Neural progenitor cell (in vitro differentiated cells): ENCODE data around the gene FHDC1.

Source experiments
- EZH2 ChIP-seq: fragments of 200-600 bp; sonication (generic); IDR thresholded peaks from 2 replicates; pipeline ENCODE4 v1.6.1; 2017; ENCODE audit warnings: antibody characterized with exemption, mild to moderate bottlenecking, moderate library complexity
- EZH2phosphoT487 ChIP-seq: fragments of 200-600 bp; sonication (generic); IDR thresholded peaks from 2 replicates; pipeline ENCODE4 v1.6.1; 2017; ENCODE audit warnings: antibody characterized with exemption
- TF ChIP-seq, protein P1 (sequence below): fragments of 200-600 bp; sonication (generic); IDR thresholded peaks from 2 replicates; pipeline ENCODE4 v1.5.1; 2017; ENCODE audit warnings: antibody characterized with exemption, mild to moderate bottlenecking

DNA sequence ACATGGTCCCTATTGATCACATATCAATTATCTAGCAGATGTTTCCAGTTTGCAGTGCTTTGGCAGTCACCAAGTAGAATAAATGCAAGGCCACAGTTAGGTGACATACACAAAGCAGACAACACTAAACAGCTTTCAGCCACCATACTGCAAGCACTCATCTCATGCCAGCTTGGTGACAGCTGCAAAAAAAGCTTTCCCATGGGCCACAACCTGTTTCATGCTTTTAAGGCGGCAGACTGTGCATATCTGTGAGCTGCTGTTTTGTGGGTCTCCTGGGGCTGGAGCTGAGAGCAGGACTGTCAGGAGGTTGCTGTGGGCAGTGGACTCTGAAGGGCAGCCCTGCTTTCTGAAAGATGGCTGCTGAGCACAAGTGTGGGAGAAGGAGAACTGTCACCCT is 82.6 kb downstream of the FHDC1 start:
- TF ChIP-seq EZH2 (no peak), EZH2phosphoT487 (no peak)
- TF ChIP-seq, protein P1, sequence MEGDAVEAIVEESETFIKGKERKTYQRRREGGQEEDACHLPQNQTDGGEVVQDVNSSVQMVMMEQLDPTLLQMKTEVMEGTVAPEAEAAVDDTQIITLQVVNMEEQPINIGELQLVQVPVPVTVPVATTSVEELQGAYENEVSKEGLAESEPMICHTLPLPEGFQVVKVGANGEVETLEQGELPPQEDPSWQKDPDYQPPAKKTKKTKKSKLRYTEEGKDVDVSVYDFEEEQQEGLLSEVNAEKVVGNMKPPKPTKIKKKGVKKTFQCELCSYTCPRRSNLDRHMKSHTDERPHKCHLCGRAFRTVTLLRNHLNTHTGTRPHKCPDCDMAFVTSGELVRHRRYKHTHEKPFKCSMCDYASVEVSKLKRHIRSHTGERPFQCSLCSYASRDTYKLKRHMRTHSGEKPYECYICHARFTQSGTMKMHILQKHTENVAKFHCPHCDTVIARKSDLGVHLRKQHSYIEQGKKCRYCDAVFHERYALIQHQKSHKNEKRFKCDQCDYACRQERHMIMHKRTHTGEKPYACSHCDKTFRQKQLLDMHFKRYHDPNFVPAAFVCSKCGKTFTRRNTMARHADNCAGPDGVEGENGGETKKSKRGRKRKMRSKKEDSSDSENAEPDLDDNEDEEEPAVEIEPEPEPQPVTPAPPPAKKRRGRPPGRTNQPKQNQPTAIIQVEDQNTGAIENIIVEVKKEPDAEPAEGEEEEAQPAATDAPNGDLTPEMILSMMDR = no peak
